Thoracic aorta (tissue), 2 donors: Measurements from ENCODE around the gene CD46. TPM values are rescaled to one million over a fixed set of nuclear protein-coding genes. Genes with fewer than 3 reads are reported as not detected.

ENCODE experiments used
- ATAC-seq: fragments of 150-250 bp; one replicate; pipeline ENCODE4 v1.8.0; 2017; ENCODE audit warnings: low read depth; ENCODE audit not compliant: insufficient number of reproducible peaks, low FRiP score
- DNase-seq: peaks from one replicate; pipeline ENCODE4 v3.0.0-alpha.2; 2020; ENCODE audit warnings: low spot score
- H3K27ac ChIP-seq, 2 donors: fragments of 200-600 bp; sonication (generic); 1 replicate in 1 of 2; 2 replicates in 1 of 2; pipeline ENCODE4 v1.5.1; 2016; ENCODE audit warnings: mild to moderate bottlenecking in 2 of 2, moderate library complexity in 2 of 2
- H3K27me3 ChIP-seq: fragments of 200-600 bp; sonication (generic); replicated peaks from 2 replicates; pipeline ENCODE4 v1.6.0; 2016; ENCODE audit warnings: mild to moderate bottlenecking; ENCODE audit not compliant: insufficient read depth
- H3K36me3 ChIP-seq: fragments of 200-600 bp; sonication (generic); one replicate; pipeline ENCODE4 v1.5.1; 2016
- H3K4me1 ChIP-seq, 2 donors: fragments of 200-600 bp; sonication (generic); 1 replicate in 1 of 2; 2 replicates in 1 of 2; pipeline versions ENCODE4 v1.5.1 to v1.6.0; 2016; ENCODE audit warnings: low read depth in 2 of 2, mild to moderate bottlenecking in 1 of 2; ENCODE audit not compliant: control insufficient read depth in 1 of 2
- H3K4me3 ChIP-seq: fragments of 200-600 bp; sonication (generic); 2 replicates; pipeline ENCODE4 v1.5.1; 2016; ENCODE audit warnings: mild to moderate bottlenecking
- H3K9me3 ChIP-seq: fragments of 200-600 bp; sonication (generic); 2 replicates; pipeline ENCODE4 v1.5.1; 2016
- total RNA-seq, 2 donors: library from RNA; depleted of rRNA; stranded (reverse); fragments of >200 nt; gene quantifications; one replicate each; pipeline versions ENCODE4 v1.1.0 to v1.2.3, GENCODE V29; 2016
- TF ChIP-seq, protein P1 (sequence below): fragments of 200-600 bp; sonication (generic); IDR thresholded peaks from one replicate; pipeline ENCODE4 v1.5.1; 2019; ENCODE audit warnings: antibody characterized with exemption

CD46 gene
- total RNA-seq, 2 donors from 2014 or later: 138 to 202 TPM

GRCh38 chr1:207813512-207813881 lies 61.6 kb downstream of the CD46 start:
- DNase-seq (no peak), ATAC-seq (no peak)

DNA sequence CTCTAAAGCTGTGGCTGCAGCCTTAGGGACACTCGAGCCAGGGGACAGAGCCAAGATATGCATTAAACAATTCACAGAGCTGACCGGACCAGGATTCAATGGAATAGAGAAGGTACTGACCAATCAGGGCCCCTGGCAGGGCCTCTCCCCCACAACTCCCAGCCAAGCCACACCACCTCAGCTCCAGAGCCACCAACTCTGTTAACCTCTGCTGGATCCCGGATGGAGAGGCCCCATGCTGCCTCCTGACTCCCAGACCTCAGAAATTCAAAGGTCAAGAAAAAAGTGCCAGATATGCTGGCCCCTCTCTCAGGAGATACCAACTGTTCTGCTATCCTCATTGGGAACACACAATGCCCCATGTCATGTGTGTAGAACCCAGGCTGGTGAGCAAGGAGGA lies 62.1 kb downstream of the CD46 start:
- DNase-seq (no peak), ATAC-seq (no peak)
- no peaks in the 10 kb centered on the region for H3K27me3 ChIP-seq
- peak overlapping the region; percentile 53 for H3K4me3 ChIP-seq
- peak overlapping the region; percentile 75 to 78 for H3K27ac ChIP-seq
- peaks cover 47% of the 10 kb centered on the region for H3K36me3 ChIP-seq
- TF ChIP-seq, protein P1, sequence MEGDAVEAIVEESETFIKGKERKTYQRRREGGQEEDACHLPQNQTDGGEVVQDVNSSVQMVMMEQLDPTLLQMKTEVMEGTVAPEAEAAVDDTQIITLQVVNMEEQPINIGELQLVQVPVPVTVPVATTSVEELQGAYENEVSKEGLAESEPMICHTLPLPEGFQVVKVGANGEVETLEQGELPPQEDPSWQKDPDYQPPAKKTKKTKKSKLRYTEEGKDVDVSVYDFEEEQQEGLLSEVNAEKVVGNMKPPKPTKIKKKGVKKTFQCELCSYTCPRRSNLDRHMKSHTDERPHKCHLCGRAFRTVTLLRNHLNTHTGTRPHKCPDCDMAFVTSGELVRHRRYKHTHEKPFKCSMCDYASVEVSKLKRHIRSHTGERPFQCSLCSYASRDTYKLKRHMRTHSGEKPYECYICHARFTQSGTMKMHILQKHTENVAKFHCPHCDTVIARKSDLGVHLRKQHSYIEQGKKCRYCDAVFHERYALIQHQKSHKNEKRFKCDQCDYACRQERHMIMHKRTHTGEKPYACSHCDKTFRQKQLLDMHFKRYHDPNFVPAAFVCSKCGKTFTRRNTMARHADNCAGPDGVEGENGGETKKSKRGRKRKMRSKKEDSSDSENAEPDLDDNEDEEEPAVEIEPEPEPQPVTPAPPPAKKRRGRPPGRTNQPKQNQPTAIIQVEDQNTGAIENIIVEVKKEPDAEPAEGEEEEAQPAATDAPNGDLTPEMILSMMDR: no peak
- peaks cover 73 to 92% of the 10 kb centered on the region in 2 donors for H3K4me1 ChIP-seq
- no peaks in the 10 kb centered on the region for H3K9me3 ChIP-seq

More at GRCh38 chr1:207813512-207813881, 61.6 kb downstream of the CD46 start:
- no peaks in the 10 kb centered on the region for H3K27me3 ChIP-seq
- no peaks in the 10 kb centered on the region for H3K9me3 ChIP-seq
- TF ChIP-seq, protein P1: no peak
- peak overlapping the region; percentile 75 to 78 for H3K27ac ChIP-seq
- H3K4me3 ChIP-seq: peak overlapping the region; percentile 53
- peaks cover 70 to 92% of the 10 kb centered on the region in 2 donors for H3K4me1 ChIP-seq
- peaks cover 52% of the 10 kb centered on the region for H3K36me3 ChIP-seq

- ATAC-seq (no peak), DNase-seq (no peak)
- peak overlapping the region; percentile 53 for H3K4me3 ChIP-seq
- peak overlapping the region; percentile 75 to 78 for H3K27ac ChIP-seq
- peaks cover 73 to 93% of the 10 kb centered on the region in 2 donors for H3K4me1 ChIP-seq
- H3K9me3 ChIP-seq: no peaks in the 10 kb centered on the region
- TF ChIP-seq, protein P1: no peak
- no peaks in the 10 kb centered on the region for H3K27me3 ChIP-seq
- H3K36me3 ChIP-seq: peaks cover 42% of the 10 kb centered on the region
Measured at GRCh38 chr1:207814469-207814868, 62.6 kb downstream of the CD46 start.

DNA sequence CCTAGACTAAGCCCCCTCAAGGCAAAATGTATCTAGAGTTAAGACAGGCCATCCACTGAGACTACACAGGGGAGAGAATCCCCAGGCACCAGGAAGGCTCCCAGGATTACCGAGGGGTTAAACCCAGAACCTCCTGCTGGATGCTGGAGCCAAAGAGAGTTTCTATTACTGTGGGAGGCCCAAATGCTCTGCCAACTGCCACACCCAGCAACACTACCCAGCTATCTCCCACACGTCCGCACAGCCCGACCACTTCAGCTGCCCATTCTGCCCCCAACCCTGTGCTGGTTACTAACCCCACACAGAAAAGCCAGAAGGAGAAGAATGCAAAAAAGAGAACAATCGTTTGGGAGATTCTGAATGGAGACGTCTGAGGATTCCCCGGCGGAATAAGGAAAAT lies 63.6 kb downstream of the CD46 start:
- ATAC-seq (no peak), DNase-seq (no peak)
- no peaks in the 10 kb centered on the region for H3K9me3 ChIP-seq
- H3K4me3 ChIP-seq: peak overlapping the region; percentile 53
- TF ChIP-seq, protein P1: no peak
- peaks cover 40% of the 10 kb centered on the region for H3K36me3 ChIP-seq
- H3K27me3 ChIP-seq: no peaks in the 10 kb centered on the region
- H3K27ac ChIP-seq: peak overlapping the region; percentile 75 to 78
- H3K4me1 ChIP-seq: peaks cover 72 to 92% of the 10 kb centered on the region in 2 donors

DNA sequence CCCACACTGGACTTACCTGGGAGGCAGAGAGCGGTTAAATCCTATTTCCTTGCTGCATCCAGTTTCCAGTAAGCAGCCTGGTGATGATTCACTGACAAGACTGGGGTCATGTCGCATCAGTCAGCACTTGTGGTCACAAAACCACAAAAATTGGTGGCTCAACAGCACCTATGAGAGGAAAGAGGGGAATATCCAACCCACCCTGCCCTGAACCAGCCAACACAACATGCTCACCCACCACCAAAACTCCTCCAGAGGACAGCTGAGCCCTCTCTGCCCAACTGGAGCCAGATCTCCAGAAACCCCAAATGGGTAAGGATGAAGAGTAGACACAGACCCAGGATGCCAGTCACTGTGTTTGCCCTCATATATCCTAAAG lies 64.0 kb downstream of the CD46 start:
- peaks cover 67 to 87% of the 10 kb centered on the region in 2 donors for H3K4me1 ChIP-seq
- no peaks in the 10 kb centered on the region for H3K27me3 ChIP-seq
- ATAC-seq (no peak), DNase-seq (no peak)
- peaks cover 39% of the 10 kb centered on the region for H3K36me3 ChIP-seq
- TF ChIP-seq, protein P1: no peak
- no peaks in the 10 kb centered on the region for H3K9me3 ChIP-seq
- H3K27ac ChIP-seq: peak overlapping the region; percentile 75 to 78
- H3K4me3 ChIP-seq: peak overlapping the region; percentile 53
